NCI-H2196 treated with DMSO at 0.1 percent for 48 hours (cell line): ENCODE data around the gene GJC1.
"Not testable (repeated sequence)": the region's sequence is repeated elsewhere in the genome, so short reads cannot be mapped to it uniquely, and the experiment has no call there.

Experiments used
- DNase-seq: peaks from one replicate; lab custom pipeline; 2025; ENCODE audit not compliant: unreplicated experiment; lab: John Stamatoyannopoulos, UW

Gene GJC1

GRCh38 chr17:44761932-44762810 lies 67.9 kb downstream of the GJC1 start:
- DNase-seq: no peak

- no peak for DNase-seq
Measured at GRCh38 chr17:44760474-44761308, 69.4 kb downstream of the GJC1 start.

- DNase-seq: no peak
Measured at GRCh38 chr17:44759916-44760243, 70.2 kb downstream of the GJC1 start.

GRCh38 chr17:44759086-44759915 lies 70.8 kb downstream of the GJC1 start:
- DNase-seq: no peak

GRCh38 chr17:44758414-44759085 lies 71.5 kb downstream of the GJC1 start, which contains the start of gene ADAM11:
Gene ADAM11 (plus strand): TSS chr17:44758988. CDS start chr17:44759200, 212 bp downstream.
- no peak for DNase-seq

- no peak for DNase-seq
Measured at GRCh38 chr17:44757918-44758413, 72.1 kb downstream of the GJC1 start.

GRCh38 chr17:44757045-44757917 lies 72.8 kb downstream of the GJC1 start:
- no peak for DNase-seq

GRCh38 chr17:44755180-44755579 lies 74.9 kb downstream of the GJC1 start:
- not testable (repeated sequence) for DNase-seq

- DNase-seq: no peak
Measured at GRCh38 chr17:44754276-44754675, 75.8 kb downstream of the GJC1 start.

- no peak for DNase-seq
Measured at GRCh38 chr17:44752953-44753861, 76.9 kb downstream of the GJC1 start.

- DNase-seq: no peak
Measured at GRCh38 chr17:44751806-44752205, 78.3 kb downstream of the GJC1 start.

- no peak for DNase-seq
Measured at GRCh38 chr17:44751331-44751730, 78.8 kb downstream of the GJC1 start.

GRCh38 chr17:44749980-44750318 lies 80.1 kb downstream of the GJC1 start:
- no peak for DNase-seq

- no peak for DNase-seq
Measured at GRCh38 chr17:44749076-44749979, 80.8 kb downstream of the GJC1 start.
